Right lobe of liver (tissue), 4 donors: ENCODE measurements around the gene CALY.

Experiments
- POLR2A ChIP-seq: fragments of 450-650 bp; IDR thresholded peaks from one replicate; pipeline ENCODE4 v1.6.1; 2017; ENCODE audit warnings: antibody characterized with exemption, mild to moderate bottlenecking
- TF ChIP-seq, protein P1 (sequence below), 4 donors: fragments of 200-600 bp in 3 of 4; fragments of 450-650 bp in 1 of 4; IDR thresholded peaks; one replicate each; pipeline versions ENCODE4 v1.5.1 to v1.8.0; 2016 to 2022; ENCODE audit warnings: antibody characterized with exemption in 4 of 4, mild to moderate bottlenecking in 2 of 4
- donor health status: DM: no; HTN: no; CAD: no.
- donor health status: DM: no; HTN: no; CAD: no.
- donor health status: DM: no; HTN: yes; CAD: no.

DNA sequence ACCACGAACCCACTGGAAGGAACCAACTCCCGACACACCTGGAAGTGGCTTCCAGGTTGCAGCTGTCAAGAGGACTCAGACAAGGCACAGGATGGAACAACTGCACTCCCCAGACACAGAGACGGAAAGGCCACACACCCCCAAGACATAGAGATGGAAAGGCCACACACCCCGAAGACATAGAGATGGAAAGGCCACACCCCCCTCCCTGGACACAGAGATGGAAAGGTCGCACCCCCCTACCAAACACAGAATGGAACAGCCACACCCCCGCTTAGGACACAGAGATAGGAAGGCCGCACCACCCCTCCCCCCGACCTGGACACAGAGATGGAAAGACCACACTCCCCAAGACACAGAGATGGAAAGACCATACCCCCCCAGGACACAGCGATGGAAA, 20.4 kb downstream of the CALY start:
- TF ChIP-seq, protein P1, sequence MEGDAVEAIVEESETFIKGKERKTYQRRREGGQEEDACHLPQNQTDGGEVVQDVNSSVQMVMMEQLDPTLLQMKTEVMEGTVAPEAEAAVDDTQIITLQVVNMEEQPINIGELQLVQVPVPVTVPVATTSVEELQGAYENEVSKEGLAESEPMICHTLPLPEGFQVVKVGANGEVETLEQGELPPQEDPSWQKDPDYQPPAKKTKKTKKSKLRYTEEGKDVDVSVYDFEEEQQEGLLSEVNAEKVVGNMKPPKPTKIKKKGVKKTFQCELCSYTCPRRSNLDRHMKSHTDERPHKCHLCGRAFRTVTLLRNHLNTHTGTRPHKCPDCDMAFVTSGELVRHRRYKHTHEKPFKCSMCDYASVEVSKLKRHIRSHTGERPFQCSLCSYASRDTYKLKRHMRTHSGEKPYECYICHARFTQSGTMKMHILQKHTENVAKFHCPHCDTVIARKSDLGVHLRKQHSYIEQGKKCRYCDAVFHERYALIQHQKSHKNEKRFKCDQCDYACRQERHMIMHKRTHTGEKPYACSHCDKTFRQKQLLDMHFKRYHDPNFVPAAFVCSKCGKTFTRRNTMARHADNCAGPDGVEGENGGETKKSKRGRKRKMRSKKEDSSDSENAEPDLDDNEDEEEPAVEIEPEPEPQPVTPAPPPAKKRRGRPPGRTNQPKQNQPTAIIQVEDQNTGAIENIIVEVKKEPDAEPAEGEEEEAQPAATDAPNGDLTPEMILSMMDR (IDR thresholded peaks at IDR 0.05): no peak
- TF ChIP-seq POLR2A: no peak
